K562 (cell line): Measurements from ENCODE around the gene XPA. TPM values are rescaled to one million over a fixed set of nuclear protein-coding genes. Genes with fewer than 3 reads are reported as not detected.

Experiments
- ATAC-seq: fragments of 200-7000 bp; cut with Tn5 transposase; 3 replicates; pipeline ENCODE4 v1.9.1; 2020; ENCODE audit warnings: moderate library complexity
- BruUV-seq: library from RNA; stranded (reverse); fragments of 400-500 nt; replicated peaks from 2 replicates; lab custom pipeline; 2021; lab: Mats Ljungman, UMichigan
- CTCF ChIA-PET: fragments of 300-600 bp; formaldehyde crosslinking; extraction: SDS; loops from one replicate; lab custom pipeline; 2021; ENCODE audit warnings: low intra/inter-chr PET ratio; lab: Yijun Ruan, JAX
- POLR2A ChIA-PET: fragments of 300-600, 350-650 bp; sonication (Branson Sonifier 250); formaldehyde crosslinking; extraction: SDS; loops from one replicate; lab custom pipeline; 2021; ENCODE audit warnings: antibody characterized with exemption, inconsistent platforms; lab: Yijun Ruan, JAX
- DNase-seq, 4 experiments: peaks; one replicate each; pipeline versions ENCODE4 v3.0.0 to v3.0.0-alpha.2; 2011 to 2018; ENCODE audit warnings: low spot score in 3 of 4, mixed read lengths in 3 of 4; ENCODE audit errors: extremely low read depth in 1 of 4
- FAIRE-seq: peaks from 2 replicates; lab custom pipeline; 2011; peaks lifted over from hg19 to GRCh38; lab: Jason Lieb, UNC
- H2AFZ ChIP-seq: 2 replicates; pipeline ENCODE4 v1.6.0; 2011; ENCODE audit warnings: low read depth, low read length, control low read depth, inconsistent platforms
- H3K27ac ChIP-seq: fragments of 200-600 bp; 3 replicates; pipeline ENCODE4 v1.8.0; 2011; ENCODE audit warnings: low read depth, mild to moderate bottlenecking, control low read depth, inconsistent platforms, low read length, moderate library complexity, mixed read lengths; ENCODE audit errors: extremely low read depth
- H3K27me3 ChIP-seq, 2 experiments: fragments of 300-600 bp in 1 of 2; 2 replicates in 1 of 2; 3 replicates in 1 of 2; pipeline versions ENCODE4 v1.6.0 to v1.8.0; 2011; ENCODE audit warnings: inconsistent platforms in 2 of 2, low read length in 2 of 2, mild to moderate bottlenecking in 1 of 2, mixed read lengths in 1 of 2, moderate library complexity in 1 of 2; ENCODE audit not compliant: control insufficient read depth in 2 of 2, insufficient read depth in 2 of 2
- H3K36me3 ChIP-seq: fragments of 300-600 bp; 3 replicates; pipeline ENCODE4 v1.8.0; 2011; ENCODE audit warnings: mild to moderate bottlenecking, low read length, inconsistent platforms; ENCODE audit not compliant: control insufficient read depth, insufficient read depth
- H3K4me1 ChIP-seq, 2 experiments: fragments of 200-600 bp in 1 of 2; replicated peaks in 1 of 2; 2 replicates in 1 of 2; 3 replicates in 1 of 2; pipeline versions ENCODE4 v1.5.1 to v1.8.0; 2011; ENCODE audit warnings: inconsistent platforms in 2 of 2, low read length in 2 of 2, mild to moderate bottlenecking in 1 of 2, mixed read lengths in 1 of 2, moderate library complexity in 1 of 2; ENCODE audit not compliant: control insufficient read depth in 2 of 2, insufficient read depth in 2 of 2
- H3K4me2 ChIP-seq: 2 replicates; pipeline ENCODE4 v1.6.1; 2011; ENCODE audit warnings: low read length, control low read depth, inconsistent platforms, mixed read lengths; ENCODE audit not compliant: insufficient read depth
- H3K4me3 ChIP-seq: fragments of 200-600 bp; sonication (generic), shearing (Covaris generic); 2 replicates; pipeline ENCODE4 v1.5.1; 2016; ENCODE audit warnings: control low read depth, inconsistent platforms
- H3K79me2 ChIP-seq: fragments of 200-600 bp; 3 replicates; pipeline ENCODE4 v1.8.0; 2011; ENCODE audit warnings: low read length, inconsistent platforms; ENCODE audit not compliant: control insufficient read depth, insufficient read depth
- H3K9ac ChIP-seq, 2 experiments: 2 replicates each; pipeline versions ENCODE4 v1.6.0 to v1.6.1; 2011; ENCODE audit warnings: low read depth in 2 of 2, low read length in 2 of 2, control low read depth in 1 of 2, inconsistent platforms in 1 of 2, mild to moderate bottlenecking in 1 of 2, mixed read lengths in 1 of 2; ENCODE audit not compliant: insufficient read depth in 1 of 2
- H3K9me1 ChIP-seq: one replicate; pipeline ENCODE4 v1.6.0; 2011; ENCODE audit warnings: inconsistent platforms, mild to moderate bottlenecking, low read length, moderate library complexity; ENCODE audit not compliant: control insufficient read depth, insufficient read depth
- H3K9me3 ChIP-seq: replicated peaks from 2 replicates; pipeline ENCODE4 v1.5.1; 2011; ENCODE audit warnings: low read depth, low read length, inconsistent platforms; ENCODE audit not compliant: control insufficient read depth, insufficient read depth
- H4K20me1 ChIP-seq: replicated peaks from 2 replicates; pipeline ENCODE4 v1.6.1; 2011; ENCODE audit warnings: low read length, inconsistent platforms, mixed read lengths; ENCODE audit not compliant: control insufficient read depth, insufficient read depth
- ETV5 ChIP-seq: sonication (generic); formaldehyde crosslinking; IDR thresholded peaks from 2 replicates; pipeline ENCODE4 v1.4.0; 2020; ENCODE audit warnings: low read depth, mild to moderate bottlenecking, missing genetic modification reagents
- FOXA1 ChIP-seq: fragments of 450-650 bp; IDR thresholded peaks from 2 replicates; pipeline ENCODE4 v1.6.1; 2016; ENCODE audit warnings: mild to moderate bottlenecking, borderline replicate concordance
- HDAC8 ChIP-seq: fragments of 450-650 bp; IDR thresholded peaks from 2 replicates; pipeline ENCODE4 v1.6.1; 2016; ENCODE audit warnings: mild to moderate bottlenecking, missing genetic modification characterization, moderate library complexity, missing compliant biosample characterization
- KDM4B ChIP-seq, 2 experiments: fragments of 450-650 bp in 1 of 2; sonication (generic) in 1 of 2; IDR thresholded peaks; 2 replicates each; pipeline ENCODE4 v1.6.1; 2016 to 2017; ENCODE audit warnings: borderline replicate concordance in 2 of 2, antibody characterized with exemption in 1 of 2, low read depth in 1 of 2, mild to moderate bottlenecking in 1 of 2
- MAFF ChIP-seq: IDR thresholded peaks from 2 replicates; pipeline ENCODE4 v1.6.1; 2012; ENCODE audit warnings: low read length, improper control_type of control experiment
- NFATC3 ChIP-seq: fragments of 450-650 bp; IDR thresholded peaks from 2 replicates; pipeline ENCODE4 v1.6.1; 2017; ENCODE audit warnings: mild to moderate bottlenecking
- NFYB ChIP-seq: IDR thresholded peaks from 2 replicates; pipeline ENCODE4 v1.6.1; 2011; ENCODE audit warnings: mild to moderate bottlenecking, moderate library complexity; ENCODE audit not compliant: insufficient read length; ENCODE audit errors: extremely low read depth
- NRF1 ChIP-seq, 2 experiments: fragments of 450-650 bp; IDR thresholded peaks in 1 of 2; conservative IDR thresholded peaks in 1 of 2; 2 replicates each; pipeline ENCODE4 v1.6.1; 2014; ENCODE audit warnings: mild to moderate bottlenecking in 2 of 2
- PTBP1 ChIP-seq: fragments of 200-400 bp; formaldehyde crosslinking; IDR thresholded peaks from 2 replicates; pipeline ENCODE4 v1.6.1; 2017; ENCODE audit warnings: low read depth, low read length
- RFX1 ChIP-seq: fragments of 450-650 bp; IDR thresholded peaks from 2 replicates; pipeline ENCODE4 v1.6.1; 2016; ENCODE audit warnings: mild to moderate bottlenecking, moderate library complexity
- RFX5 ChIP-seq: IDR thresholded peaks from 2 replicates; pipeline ENCODE4 v1.6.1; 2011; ENCODE audit warnings: low read depth, mild to moderate bottlenecking, improper control_type of control experiment, low read length
- SAFB2 ChIP-seq: fragments of 200-400 bp; formaldehyde crosslinking; IDR thresholded peaks from 2 replicates; pipeline ENCODE4 v1.6.1; 2018; ENCODE audit warnings: borderline replicate concordance, low read length, low read depth, moderate library complexity; ENCODE audit not compliant: severe bottlenecking
- YY1 ChIP-seq, 3 experiments: IDR thresholded peaks; 2 replicates each; pipeline ENCODE4 v1.6.1; 2011; ENCODE audit warnings: low read length in 2 of 3, mild to moderate bottlenecking in 2 of 3, moderate library complexity in 2 of 3, borderline replicate concordance in 1 of 3, control low read depth in 1 of 3, low read depth in 1 of 3; ENCODE audit not compliant: insufficient read depth in 3 of 3, insufficient replicate concordance in 2 of 3, control insufficient read depth in 1 of 3, insufficient read length in 1 of 3; ENCODE audit errors: extremely low read depth in 1 of 3
- ZNF175 ChIP-seq: fragments of 200-800 bp; sonication (Bioruptor generic); IDR thresholded peaks from 2 replicates; pipeline ENCODE4 v1.6.1; 2016; ENCODE audit warnings: low read depth, mild to moderate bottlenecking, missing genetic modification characterization, missing compliant biosample characterization
- ZNF77 ChIP-seq: fragments of 250-450 bp; sonication (Bioruptor Pico); IDR thresholded peaks from 2 replicates; pipeline ENCODE4 v1.5.0; 2020
- WGBS: fragments of 100-300 bp; shearing (Covaris generic); methylation state at CpG from one replicate; pipeline ENCODE4 v1.1.6; 2016; ENCODE audit warnings: low coverage, mixed read lengths; ENCODE audit not compliant: insufficient coverage; ENCODE audit errors: missing lambda C conversion rate; 5-methylcytosine and 5-hydroxymethylcytosine counted together
- in situ Hi-C: fragments of 300-500 bp; cut with MboI; formaldehyde crosslinking; loops from 4 replicates; pipeline ENCODE4 v1.15.0; 2018; ENCODE audit warnings: inconsistent platforms, mixed read lengths
- intact Hi-C: fragments of 100-400 bp; cut with micrococcal nuclease; formaldehyde crosslinking; loops from 2 replicates; pipeline ENCODE4 v1.14.2; 2022
- polyA plus RNA-seq, 8 experiments: library from polyadenylated mRNA; depleted of rRNA in 4 of 8; stranded (reverse) in 5 of 8; unstranded in 3 of 8; fragments of >200 nt; fragmentation: Nextera tagmentation in 2 of 8; fragmentation: Illumina TruSeq in 1 of 8; extraction: Ambion mirVana in 2 of 8; extraction: Trizol in 1 of 8; gene quantifications; 2 replicates each; pipeline versions ENCODE4 v1.2.1 to v1.2.3, GENCODE V29; 2011 to 2014; ENCODE audit warnings: inconsistent platforms in 1 of 8, missing spikeins in 1 of 8
- total RNA-seq, 7 experiments: library from RNA; depleted of rRNA in 6 of 7; stranded (reverse); fragments of >200 nt in 6 of 7; fragmentation: Illumina TruSeq in 2 of 7; extraction: Trizol in 2 of 7; gene quantifications; 2 replicates each; pipeline versions ENCODE4 v1.2.1 to v1.2.3, GENCODE V29; 2011 to 2021; ENCODE audit warnings: low replicate concordance in 1 of 7
- TF ChIP-seq, protein P1 (sequence below), 3 experiments: fragments of 200-800 bp in 1 of 3; sonication (Bioruptor generic) in 1 of 3; sonication (generic) in 1 of 3; formaldehyde crosslinking in 1 of 3; IDR thresholded peaks; 2 replicates each; pipeline versions ENCODE4 v1.6.1 to v1.8.0; 2016 to 2022; ENCODE audit warnings: mild to moderate bottlenecking in 2 of 3, missing compliant biosample characterization in 2 of 3, missing genetic modification characterization in 2 of 3, missing genetic modification reagents in 1 of 3
- TF ChIP-seq, protein P2 (sequence below): fragments of 250-450 bp; sonication (Bioruptor Pico); IDR thresholded peaks from 2 replicates; pipeline ENCODE4 v1.5.0; 2021

The XPA gene
- total and polyA plus RNA-seq, 9 of the 15 experiments (the other 6 are each of a cell fraction or from before 2014, with no cell fraction given), result 5.1 to 18.2 (median 14.1) TPM

GRCh38 chr9:97722331-97722730 is 25.2 kb upstream of the XPA start:
- intact Hi-C loops (no loop called here), in situ Hi-C loops (loop anchor here (10.0 kb wide), 1 partner anchor 172 kb away; no protein-coding TSS in a partner anchor)
- CTCF ChIA-PET, result no interaction called here
- no peak for FAIRE-seq
- no peaks in the 10 kb centered on the region for H3K9me1 ChIP-seq
- BruUV-seq, result no TSS peak
- POLR2A ChIA-PET, result no interaction called here
- H2AFZ ChIP-seq, result no peak overlapping the region
- H3K27me3 ChIP-seq, result peaks cover 18 to 56% of the 10 kb centered on the region in 2 experiments
- H3K36me3 ChIP-seq, result no peaks in the 10 kb centered on the region
- no peak overlapping the region for H3K27ac ChIP-seq
- no peaks in the 10 kb centered on the region for H4K20me1 ChIP-seq
- H3K4me2 ChIP-seq, result no peak overlapping the region
- WGBS, result 0% methylated on average over 2 of the region's 2 CpGs
- H3K9me3 ChIP-seq, result 0 out of 2 replicates have a peak, but pooled peaks cover 1% of the 10 kb centered on the region
- DNase-seq, result no peak
- TF ChIP-seq HDAC8 (tag), result no peak
- TF ChIP-seq NFATC3, result no peak
- no peak for TF ChIP-seq MAFF
- no peak for TF ChIP-seq NRF1 (conservative IDR thresholded peaks at IDR 0.05 in 1 of 2, IDR thresholded peaks at IDR 0.05 in 1 of 2)
- TF ChIP-seq PTBP1, result no peak
- no peak for TF ChIP-seq FOXA1
- TF ChIP-seq ETV5, result no peak
- no peak for TF ChIP-seq NFYB
- no peak for TF ChIP-seq YY1 (IDR thresholded peaks at IDR 0.05; ENCODE audit: borderline replicate concordance in 1 of 3, control insufficient read depth in 1 of 3, extremely low read depth in 1 of 3, insufficient read depth in 3 of 3, insufficient read length in 1 of 3, insufficient replicate concordance in 2 of 3, low read depth in 1 of 3, low read length in 2 of 3)
- no peak for TF ChIP-seq ZNF77
- TF ChIP-seq, protein P1, sequence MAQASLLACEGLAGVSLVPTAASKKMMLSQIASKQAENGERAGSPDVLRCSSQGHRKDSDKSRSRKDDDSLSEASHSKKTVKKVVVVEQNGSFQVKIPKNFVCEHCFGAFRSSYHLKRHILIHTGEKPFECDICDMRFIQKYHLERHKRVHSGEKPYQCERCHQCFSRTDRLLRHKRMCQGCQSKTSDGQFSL (CRISPR knock-in tag; IDR thresholded peaks at IDR 0.05), result no peak
- TF ChIP-seq, protein P1 (tag; IDR thresholded peaks at IDR 0.05), result no peak
- no peak for TF ChIP-seq ZNF175 (CRISPR knock-in tag)
- TF ChIP-seq RFX1, result no peak
- no peak for TF ChIP-seq SAFB2
- TF ChIP-seq KDM4B (IDR thresholded peaks at IDR 0.05; ENCODE audit: borderline replicate concordance in 2 of 2, low read depth in 1 of 2), result no peak
- TF ChIP-seq, protein P2, sequence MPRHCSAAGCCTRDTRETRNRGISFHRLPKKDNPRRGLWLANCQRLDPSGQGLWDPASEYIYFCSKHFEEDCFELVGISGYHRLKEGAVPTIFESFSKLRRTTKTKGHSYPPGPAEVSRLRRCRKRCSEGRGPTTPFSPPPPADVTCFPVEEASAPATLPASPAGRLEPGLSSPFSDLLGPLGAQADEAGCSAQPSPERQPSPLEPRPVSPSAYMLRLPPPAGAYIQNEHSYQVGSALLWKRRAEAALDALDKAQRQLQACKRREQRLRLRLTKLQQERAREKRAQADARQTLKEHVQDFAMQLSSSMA, result no peak
- TF ChIP-seq RFX5, result no peak
- no peak for ATAC-seq
- H3K9ac ChIP-seq, result no peak overlapping the region
- H3K79me2 ChIP-seq, result no peaks in the 10 kb centered on the region
- H3K4me1 ChIP-seq, result no peaks in the 10 kb centered on the region
- no peak overlapping the region for H3K4me3 ChIP-seq
